ENCODE data around the gene DOCK7. TPM values are rescaled to one million over a fixed set of nuclear protein-coding genes. Genes with fewer than 3 reads are reported as not detected.

Gene DOCK7
- total and polyA plus RNA-seq, 2 of the 8 experiments (the other 6 are each of a cell fraction or from before 2014, with no cell fraction given) = 10.2 to 33.7 TPM

- Histone ChIP-seq H3K23ac (ENCODE audit: insufficient read length) (no peak overlapping the region), H3K18ac (ENCODE audit: extremely low read depth, low read length) (no peak overlapping the region), H2BK12ac (ENCODE audit: low read depth, low read length) (no peak overlapping the region), H4K5ac (ENCODE audit: insufficient read length, low read depth, low read length) (no peak overlapping the region), H3K4me3 (ENCODE audit: extremely low read depth in 1 of 4, insufficient read depth in 2 of 4, low read depth in 3 of 4, low read length in 4 of 4) (no peak overlapping the region), H2BK20ac (ENCODE audit: low read length) (no peak overlapping the region), H3K14ac (ENCODE audit: insufficient read length) (no peak overlapping the region), H4K91ac (replicated peaks; ENCODE audit: insufficient read length, low read length) (no peak overlapping the region), H2BK5ac (ENCODE audit: low read depth, low read length) (no peak overlapping the region), H3K9me3 (ENCODE audit: insufficient read depth in 2 of 2, low read depth in 1 of 2, low read length in 1 of 2) (no peaks in the 10 kb centered on the region), H3K27me3 (replicated peaks in 1 of 4; ENCODE audit: control insufficient read depth in 3 of 4, extremely low read depth in 1 of 4, insufficient read depth in 3 of 4, low read length in 3 of 4) (no peaks in the 10 kb centered on the region), H2BK120ac (replicated peaks; ENCODE audit: low read depth, low read length) (no peak overlapping the region), H3K36me3 (ENCODE audit: control insufficient read depth in 2 of 4, insufficient read depth in 4 of 4, low read length in 3 of 4) (peaks cover 0 to 12% (median under 1%) of the 10 kb centered on the region in 4 experiments; a peak in 2 of 8 replicates), H3K9ac (replicated peaks in 1 of 4; ENCODE audit: extremely low read depth in 1 of 4, low read depth in 3 of 4, low read length in 3 of 4) (no peak overlapping the region), H2AK5ac (ENCODE audit: low read depth, low read length) (no peak overlapping the region), H2BK15ac (ENCODE audit: low read length) (no peak overlapping the region), H3K4me1 (replicated peaks in 1 of 4; ENCODE audit: control insufficient read depth in 3 of 4, insufficient read depth in 4 of 4, low read length in 3 of 4) (no peaks in the 10 kb centered on the region), H3K79me1 (ENCODE audit: low read depth, low read length) (no peaks in the 10 kb centered on the region), H4K20me1 (replicated peaks in 1 of 2; ENCODE audit: control insufficient read depth in 1 of 2, insufficient read depth in 2 of 2, low read length in 2 of 2) (no peaks in the 10 kb centered on the region), H4K8ac (ENCODE audit: extremely low read depth, insufficient read depth, low read length) (no peak overlapping the region), H2AFZ (ENCODE audit: low read length) (no peak overlapping the region), H3K79me2 (ENCODE audit: control insufficient read depth in 1 of 2, insufficient read depth in 2 of 2, low read length in 2 of 2) (no peaks in the 10 kb centered on the region), H3K4me2 (ENCODE audit: insufficient read depth in 1 of 2, low read depth in 2 of 2, low read length in 2 of 2) (no peak overlapping the region), H3K56ac (replicated peaks; ENCODE audit: insufficient read length, low read depth, low read length) (no peak overlapping the region), H3K4ac (replicated peaks; ENCODE audit: insufficient read length, low read depth, low read length) (no peak overlapping the region), H3K27ac (ENCODE audit: low read depth, low read length) (no peak overlapping the region), H3K23me2 (ENCODE audit: low read depth, low read length) (no peaks in the 10 kb centered on the region)
- CTCF ChIA-PET (ENCODE audit: partially characterized antibody) = interaction anchor here (1.1 to 1.2 kb wide), 2 partner anchors 27 to 66 kb away, joined by 3 read pairs; no protein-coding TSS in a partner anchor
- TF ChIP-seq YY1 (IDR thresholded peaks at IDR 0.05; ENCODE audit: low read depth, low read length) (no peak), CEBPB (IDR thresholded peaks at IDR 0.05; ENCODE audit: low read depth, low read length) (peak; percentile 6; the same call in 1 of the 2 replicates)
- no peak for DNase-seq (ENCODE audit: low read depth in 1 of 2, low spot score in 2 of 2)
- POLR2A ChIA-PET (ENCODE audit: partially characterized antibody) = interaction anchor here (0.7 to 1.5 kb wide), 2 partner anchors 27 to 79 kb away, joined by 3 to 5 read pairs; no protein-coding TSS in a partner anchor
- no peak for FAIRE-seq
- 70% methylated on average over 7 of the region's 7 CpGs; no CpG with 5 or more reads in 1 of the 2 experiments for WGBS, 2 experiments (ENCODE audit: extremely low coverage in 1 of 2, insufficient coverage in 1 of 2, insufficient read length in 1 of 2, insufficient replicate concordance in 2 of 2, low coverage in 1 of 2, low lambda C conversion rate in 2 of 2, missing lambda C conversion rate in 1 of 2)
Observed at GRCh38 chr1:62457955-62458354, 230.2 kb downstream of the DOCK7 start.

All from H1 (cell line).